HG03439 (cell line): ENCODE measurements around the gene ELMOD1.

Source experiments
- ATAC-seq: cut with Tn5 transposase; IDR thresholded peaks from one replicate; pipeline ENCODE4 v1.9.1; 2021; ENCODE audit warnings: mild to moderate bottlenecking, moderate library complexity; ENCODE audit not compliant: unreplicated experiment

ELMOD1 gene

GRCh38 chr11:107711861-107712755 lies 121.2 kb downstream of the ELMOD1 start, which contains the start of gene SLN:
TSS of gene SLN (minus strand) at chr11:107712056.
- ATAC-seq: no peak

- no peak for ATAC-seq
Measured at GRCh38 chr11:107713009-107713408, 122.1 kb downstream of the ELMOD1 start.
